ENCODE data around the gene IQSEC3.
"Not testable (repeated sequence)": the region's sequence is repeated elsewhere in the genome, so short reads cannot be mapped to it uniquely, and the experiment has no call there.

Gene IQSEC3

DNA sequence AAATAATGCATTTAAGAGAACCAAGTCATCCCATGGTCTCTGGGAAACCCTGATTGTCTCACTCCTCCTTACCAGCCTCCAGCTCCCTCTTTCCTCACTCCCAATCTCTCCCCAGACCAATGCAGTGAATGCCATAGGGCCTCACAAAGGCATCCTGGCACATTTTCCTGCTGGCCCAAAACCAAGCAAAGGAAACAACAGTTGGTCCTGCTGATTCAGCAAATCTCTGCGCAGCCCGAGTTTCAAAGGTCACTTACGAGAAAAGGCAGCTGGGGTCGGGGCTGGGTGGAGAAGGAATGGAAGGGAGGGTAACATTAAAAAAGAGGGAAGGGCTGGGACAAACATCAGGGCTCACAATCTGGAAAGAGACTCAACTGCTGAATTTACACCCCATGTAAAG, 5.5 kb downstream of the IQSEC3 start:
- H3K4me3 ChIP-seq (ENCODE audit: low read length); H3K4me1 ChIP-seq (ENCODE audit: insufficient read depth, low read length); H3K9ac ChIP-seq (ENCODE audit: low read depth, low read length); H3K27ac ChIP-seq (ENCODE audit: low read depth, low read length); H3K9me3 ChIP-seq (ENCODE audit: insufficient read depth, low read depth, low read length); H3K36me3 ChIP-seq (ENCODE audit: insufficient read depth, low read length): not testable (repeated sequence)
- 60% methylated on average over 3 of the region's 4 CpGs for WGBS
- peaks cover 47% of the 10 kb centered on the region for H3K27me3 ChIP-seq (ENCODE audit: insufficient read depth, low read length)

DNA sequence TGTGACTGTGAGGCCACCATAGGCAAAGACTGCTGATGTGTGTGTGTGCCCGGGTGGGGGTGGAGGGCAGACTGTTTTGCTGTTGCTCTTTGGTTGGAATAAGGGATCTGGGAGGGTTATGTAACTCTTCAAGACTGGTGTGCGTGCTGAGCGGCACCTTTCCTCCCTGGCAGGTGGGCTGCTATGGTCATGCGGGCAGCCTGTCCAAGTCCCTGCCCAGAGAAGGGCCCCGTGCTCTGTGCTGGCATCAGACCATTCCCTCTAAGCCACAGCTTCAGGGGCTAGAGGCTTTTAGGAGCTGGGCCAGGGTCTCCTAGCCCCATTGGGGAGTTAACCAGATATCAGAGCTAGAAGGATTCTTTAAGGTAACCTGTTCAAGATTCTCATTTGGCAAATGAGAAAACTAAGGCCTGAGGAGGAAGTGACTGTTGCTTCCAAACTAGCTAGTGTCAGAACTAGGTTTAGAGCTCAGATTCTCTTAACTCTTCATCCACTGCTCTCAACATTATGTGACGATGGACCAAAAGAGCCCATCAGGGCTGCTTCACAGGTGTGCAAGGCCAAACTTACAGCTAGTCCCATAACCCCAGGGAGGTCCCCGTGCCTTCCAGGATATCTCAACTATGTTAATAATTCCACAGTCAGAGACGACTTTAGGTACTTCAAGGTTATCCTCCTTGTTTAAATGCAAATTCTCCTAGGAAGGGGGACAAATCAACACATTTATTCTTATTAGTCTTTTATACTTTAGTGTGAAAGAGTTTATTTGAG, 8.0 kb downstream of the IQSEC3 start:
- not testable (repeated sequence) for H3K9ac ChIP-seq (ENCODE audit: low read depth, low read length); H3K27ac ChIP-seq (ENCODE audit: low read depth, low read length); H3K4me1 ChIP-seq (ENCODE audit: insufficient read depth, low read length); H3K36me3 ChIP-seq (ENCODE audit: insufficient read depth, low read length); H3K9me3 ChIP-seq (ENCODE audit: insufficient read depth, low read depth, low read length); H3K4me3 ChIP-seq (ENCODE audit: low read length)
- WGBS, result 84% methylated on average over 8 of the region's 8 CpGs
- H3K27me3 ChIP-seq (ENCODE audit: insufficient read depth, low read length), result peaks cover 54% of the 10 kb centered on the region

DNA sequence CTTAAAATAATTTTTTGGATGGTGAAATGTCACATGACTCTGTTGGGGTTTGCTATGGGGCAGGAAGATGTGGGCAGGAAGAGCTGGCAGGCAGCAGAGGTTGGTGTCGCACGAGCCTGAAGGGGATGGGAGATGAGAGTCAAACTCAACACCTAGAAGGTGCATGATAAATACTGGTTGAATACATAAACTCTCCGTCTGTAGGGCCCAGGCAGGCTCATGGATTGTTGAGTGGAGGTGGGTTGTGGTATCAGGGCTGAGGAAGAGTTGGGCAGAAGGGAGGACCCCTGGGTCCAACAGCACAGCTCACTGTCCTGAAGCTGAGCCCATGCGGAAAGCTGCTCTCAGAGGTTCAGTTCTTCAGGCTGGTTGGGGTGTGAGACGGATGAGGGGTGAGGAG, 9.0 kb downstream of the IQSEC3 start:
- H3K27ac ChIP-seq (ENCODE audit: low read depth, low read length); H3K36me3 ChIP-seq (ENCODE audit: insufficient read depth, low read length); H3K4me3 ChIP-seq (ENCODE audit: low read length); H3K4me1 ChIP-seq (ENCODE audit: insufficient read depth, low read length); H3K9me3 ChIP-seq (ENCODE audit: insufficient read depth, low read depth, low read length); H3K9ac ChIP-seq (ENCODE audit: low read depth, low read length): not testable (repeated sequence)
- peaks cover 54% of the 10 kb centered on the region for H3K27me3 ChIP-seq (ENCODE audit: insufficient read depth, low read length)
- WGBS, result 92% methylated on average over 2 of the region's 5 CpGs

DNA sequence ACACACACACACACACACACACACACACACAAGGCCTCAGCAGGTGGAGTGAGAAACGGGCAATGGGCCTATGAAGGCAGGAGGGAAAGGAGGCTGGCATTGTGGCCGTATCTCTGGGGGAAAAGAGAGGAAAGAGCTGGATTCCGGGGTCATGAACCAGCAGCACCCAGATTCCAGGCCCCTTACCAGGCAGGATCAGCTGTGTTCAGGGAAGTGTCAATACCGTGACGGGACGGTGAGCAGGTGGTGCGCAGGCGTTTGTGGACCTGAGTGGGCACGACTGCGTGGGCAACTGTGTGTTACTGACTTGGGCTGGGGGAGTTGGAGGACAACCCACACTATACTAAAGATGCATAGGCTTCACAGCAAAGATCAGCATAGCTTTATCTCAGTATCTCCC, 9.5 kb downstream of the IQSEC3 start:
- not testable (repeated sequence) for H3K9ac ChIP-seq (ENCODE audit: low read depth, low read length); H3K4me3 ChIP-seq (ENCODE audit: low read length); H3K27ac ChIP-seq (ENCODE audit: low read depth, low read length); H3K4me1 ChIP-seq (ENCODE audit: insufficient read depth, low read length); H3K9me3 ChIP-seq (ENCODE audit: insufficient read depth, low read depth, low read length); H3K36me3 ChIP-seq (ENCODE audit: insufficient read depth, low read length)
- 93% methylated on average over 9 of the region's 10 CpGs for WGBS
- H3K27me3 ChIP-seq (ENCODE audit: insufficient read depth, low read length), result peaks cover 54% of the 10 kb centered on the region

DNA sequence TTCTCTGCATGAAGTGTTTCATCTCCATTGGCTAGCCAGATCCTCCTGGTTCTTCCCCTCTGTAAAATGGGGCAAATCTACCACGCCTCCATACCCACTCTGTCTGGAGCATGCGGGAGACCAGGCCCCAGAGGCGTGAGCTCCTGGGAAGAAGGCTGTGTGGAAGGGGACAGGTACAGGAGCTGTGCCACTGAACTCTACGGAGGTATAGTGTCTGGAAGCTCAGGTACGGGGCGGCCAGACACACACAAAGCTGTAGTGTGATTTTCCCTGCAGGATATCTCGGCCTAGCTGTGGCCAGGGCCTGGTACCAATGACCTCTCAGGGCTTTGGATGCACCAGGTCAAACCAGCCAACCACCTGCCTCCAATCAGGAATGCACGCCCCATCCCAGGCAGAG, 10.0 kb downstream of the IQSEC3 start:
- H3K4me3 ChIP-seq (ENCODE audit: low read length); H3K9ac ChIP-seq (ENCODE audit: low read depth, low read length); H3K4me1 ChIP-seq (ENCODE audit: insufficient read depth, low read length); H3K27ac ChIP-seq (ENCODE audit: low read depth, low read length); H3K36me3 ChIP-seq (ENCODE audit: insufficient read depth, low read length); H3K9me3 ChIP-seq (ENCODE audit: insufficient read depth, low read depth, low read length): not testable (repeated sequence)
- 92% methylated on average over 7 of the region's 8 CpGs for WGBS
- peaks cover 55% of the 10 kb centered on the region for H3K27me3 ChIP-seq (ENCODE audit: insufficient read depth, low read length)

DNA sequence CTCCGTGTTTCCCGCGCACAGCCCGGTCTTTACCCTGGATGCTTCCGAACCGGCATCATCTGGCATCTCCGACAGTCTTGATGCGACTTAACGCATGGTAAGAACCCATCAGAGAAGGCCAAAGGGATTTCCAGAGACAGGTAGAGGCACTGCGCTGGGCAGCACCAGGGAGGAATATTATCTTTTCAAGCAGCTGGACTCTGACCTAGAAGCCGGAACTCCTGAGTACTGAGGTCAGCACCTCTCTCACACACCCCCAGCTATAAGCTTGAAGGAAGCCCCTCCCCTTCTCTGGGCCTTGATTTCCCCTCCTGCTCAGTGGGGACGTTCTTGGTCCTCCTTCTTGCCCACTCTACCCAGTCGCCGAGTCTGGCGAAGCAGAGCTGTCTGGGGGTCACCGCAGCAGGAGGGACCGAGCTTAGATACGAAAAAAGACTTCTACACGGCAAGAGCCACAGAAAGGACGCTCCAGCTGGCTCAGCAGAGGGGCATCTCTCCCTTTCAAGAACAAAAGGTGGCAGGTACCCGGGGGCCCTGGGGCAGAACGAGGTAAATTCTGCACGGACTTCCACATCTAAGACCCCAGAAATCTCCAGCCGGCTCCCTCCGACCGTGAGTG, 10.6 kb downstream of the IQSEC3 start:
- H3K9me3 ChIP-seq (ENCODE audit: insufficient read depth, low read depth, low read length); H3K9ac ChIP-seq (ENCODE audit: low read depth, low read length); H3K36me3 ChIP-seq (ENCODE audit: insufficient read depth, low read length); H3K4me3 ChIP-seq (ENCODE audit: low read length); H3K27ac ChIP-seq (ENCODE audit: low read depth, low read length); H3K4me1 ChIP-seq (ENCODE audit: insufficient read depth, low read length): not testable (repeated sequence)
- peaks cover 60% of the 10 kb centered on the region for H3K27me3 ChIP-seq (ENCODE audit: insufficient read depth, low read length)
- WGBS, result 89% methylated on average over 10 of the region's 26 CpGs

DNA sequence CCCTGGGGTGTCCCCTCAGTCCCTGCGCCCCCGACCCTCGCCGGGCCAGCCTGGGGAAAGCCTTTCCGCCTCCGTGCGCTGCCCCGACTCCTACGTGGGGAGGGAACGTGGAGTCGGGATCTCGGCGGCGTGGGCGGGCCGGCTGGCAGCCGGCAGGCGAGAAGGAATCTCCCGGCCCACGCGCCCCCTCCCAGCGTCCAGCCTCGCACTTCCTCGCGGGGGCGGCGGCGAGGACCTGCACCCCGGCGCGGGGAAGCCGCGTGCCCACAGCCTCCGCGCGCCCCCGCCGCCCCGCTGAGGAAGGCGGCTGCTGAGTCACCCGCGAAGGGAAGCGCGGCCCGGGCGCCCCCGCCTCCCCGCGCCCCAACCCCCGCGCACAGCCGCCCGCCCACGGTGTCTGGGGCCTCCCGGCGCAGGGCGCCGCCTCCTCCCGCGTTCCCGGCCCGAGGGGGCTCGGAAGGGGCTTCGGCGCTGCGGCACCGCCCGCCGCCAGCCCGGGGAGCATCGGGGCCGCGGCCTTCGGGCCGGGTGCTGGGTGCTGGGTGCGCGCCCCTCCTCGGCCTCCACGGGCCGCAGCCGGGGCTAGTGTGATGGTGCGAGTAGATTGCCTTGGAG, 11.3 kb downstream of the IQSEC3 start:
- WGBS, result 8% methylated on average over 70 of the region's 82 CpGs
- Histone ChIP-seq H3K27me3 (ENCODE audit: insufficient read depth, low read length) (peaks cover 61% of the 10 kb centered on the region), H3K4me3 (ENCODE audit: low read length) (peak overlapping the region; percentile 29; the same call in 1 of the 2 replicates)
- H3K9me3 ChIP-seq (ENCODE audit: insufficient read depth, low read depth, low read length); H3K4me1 ChIP-seq (ENCODE audit: insufficient read depth, low read length); H3K9ac ChIP-seq (ENCODE audit: low read depth, low read length); H3K36me3 ChIP-seq (ENCODE audit: insufficient read depth, low read length); H3K27ac ChIP-seq (ENCODE audit: low read depth, low read length): not testable (repeated sequence)

DNA sequence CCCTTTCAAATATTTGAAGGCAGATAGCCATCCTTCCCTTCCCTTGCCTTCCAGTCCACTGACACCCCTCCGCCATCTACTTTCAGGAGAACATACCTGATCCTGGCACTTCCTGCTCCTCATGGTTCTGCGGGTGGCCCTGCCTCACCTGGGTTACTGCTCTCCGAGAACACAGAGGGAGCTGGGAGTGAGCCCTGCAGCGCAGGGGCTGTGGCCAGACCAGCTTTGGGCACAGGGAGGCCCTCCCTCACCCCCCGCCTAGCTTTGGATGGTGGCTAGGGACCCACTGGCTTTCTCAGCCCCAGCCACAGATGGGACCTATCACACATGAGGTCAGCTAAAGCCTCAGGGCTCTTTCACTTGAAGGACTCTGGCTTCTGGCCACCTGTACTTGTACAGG, 12.4 kb downstream of the IQSEC3 start:
- WGBS, result 92% methylated on average over 5 of the region's 5 CpGs
- H3K27me3 ChIP-seq (ENCODE audit: insufficient read depth, low read length), result peaks cover 61% of the 10 kb centered on the region
- H3K4me3 ChIP-seq (ENCODE audit: low read length), result no peak overlapping the region
- no peaks in the 10 kb centered on the region for H3K9me3 ChIP-seq (ENCODE audit: insufficient read depth, low read depth, low read length)
- H3K9ac ChIP-seq (ENCODE audit: low read depth, low read length), result no peak overlapping the region
- no peaks in the 10 kb centered on the region for H3K36me3 ChIP-seq (ENCODE audit: insufficient read depth, low read length)
- H3K4me1 ChIP-seq (ENCODE audit: insufficient read depth, low read length), result no peaks in the 10 kb centered on the region
- no peak overlapping the region for H3K27ac ChIP-seq (ENCODE audit: low read depth, low read length)

DNA sequence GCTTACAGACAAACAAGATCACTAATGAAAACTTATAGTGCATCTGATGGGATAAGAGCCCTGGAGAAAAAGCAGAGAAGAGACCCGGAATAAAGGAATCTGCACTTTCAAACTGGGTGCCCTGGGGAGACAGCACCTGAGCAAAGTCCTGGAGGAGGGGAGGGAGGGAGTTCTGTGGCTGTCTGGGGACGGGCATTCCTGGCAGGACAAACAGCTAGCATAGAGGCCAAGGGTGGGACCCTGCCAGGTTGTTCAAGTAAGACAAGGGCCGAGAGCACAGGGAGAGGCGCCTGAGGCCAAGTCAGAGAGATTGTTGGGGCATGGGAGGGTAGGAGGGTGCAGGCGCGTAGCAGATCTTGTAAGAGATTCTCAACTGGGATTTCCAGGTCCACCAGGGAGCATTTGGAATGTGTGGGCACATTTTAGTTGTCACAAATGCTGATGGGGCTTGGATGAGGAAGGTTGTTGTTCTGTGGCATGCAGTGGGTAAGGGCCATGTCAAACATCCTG, 14.2 kb downstream of the IQSEC3 start:
- Histone ChIP-seq H3K27me3 (ENCODE audit: insufficient read depth, low read length) (peaks cover 60% of the 10 kb centered on the region), H3K4me3 (ENCODE audit: low read length) (no peak overlapping the region), H3K4me1 (ENCODE audit: insufficient read depth, low read length) (no peaks in the 10 kb centered on the region), H3K27ac (ENCODE audit: low read depth, low read length) (no peak overlapping the region), H3K9ac (ENCODE audit: low read depth, low read length) (no peak overlapping the region), H3K9me3 (ENCODE audit: insufficient read depth, low read depth, low read length) (no peaks in the 10 kb centered on the region), H3K36me3 (ENCODE audit: insufficient read depth, low read length) (no peaks in the 10 kb centered on the region)
- 84% methylated on average over 6 of the region's 6 CpGs for WGBS

DNA sequence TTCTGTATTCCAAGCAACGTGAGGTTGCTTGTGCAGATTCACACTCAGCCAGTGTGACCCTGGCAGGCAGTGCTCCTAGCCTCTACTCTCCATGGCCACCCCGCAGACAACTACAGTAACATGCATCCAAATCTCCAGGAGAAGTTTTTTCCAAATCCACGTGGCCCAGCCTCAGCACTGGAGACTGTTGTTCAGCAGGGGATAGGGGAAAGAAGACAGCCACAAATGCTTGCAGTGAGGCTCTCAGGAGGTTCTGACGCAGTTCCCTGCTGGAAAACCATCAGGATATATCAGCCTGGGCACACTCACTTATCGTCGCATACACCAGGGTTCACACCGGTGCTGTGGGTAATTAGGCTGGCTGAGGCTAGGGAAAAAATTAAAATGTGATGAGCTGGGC, 16.2 kb downstream of the IQSEC3 start:
- Histone ChIP-seq H3K4me3 (ENCODE audit: low read length) (no peak overlapping the region), H3K27me3 (ENCODE audit: insufficient read depth, low read length) (peaks cover 43% of the 10 kb centered on the region), H3K9me3 (ENCODE audit: insufficient read depth, low read depth, low read length) (no peaks in the 10 kb centered on the region), H3K4me1 (ENCODE audit: insufficient read depth, low read length) (no peaks in the 10 kb centered on the region), H3K9ac (ENCODE audit: low read depth, low read length) (no peak overlapping the region), H3K27ac (ENCODE audit: low read depth, low read length) (no peak overlapping the region), H3K36me3 (ENCODE audit: insufficient read depth, low read length) (no peaks in the 10 kb centered on the region)
- 70% methylated on average over 7 of the region's 7 CpGs for WGBS

DNA sequence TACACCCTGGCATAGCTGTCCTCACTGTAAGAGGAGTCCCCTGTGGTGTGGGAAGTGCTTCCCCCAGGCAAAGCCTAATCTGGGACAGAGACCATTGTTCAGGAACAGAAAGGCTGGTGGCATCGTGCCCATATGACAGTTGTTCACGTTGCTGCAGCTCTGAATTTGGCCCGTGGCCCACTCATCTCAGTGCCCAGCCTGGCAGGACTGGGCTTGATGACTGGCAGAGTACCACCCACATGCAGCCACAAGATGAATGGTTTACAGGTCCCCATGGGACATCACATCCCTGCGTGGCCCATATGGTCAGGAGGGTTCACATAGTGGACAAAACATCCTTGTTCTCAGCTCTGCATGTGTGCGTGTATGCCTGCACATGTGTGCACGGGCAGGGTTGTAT, 17.5 kb downstream of the IQSEC3 start:
- Histone ChIP-seq H3K9me3 (ENCODE audit: insufficient read depth, low read depth, low read length) (no peaks in the 10 kb centered on the region), H3K27me3 (ENCODE audit: insufficient read depth, low read length) (peaks cover 31% of the 10 kb centered on the region), H3K36me3 (ENCODE audit: insufficient read depth, low read length) (no peaks in the 10 kb centered on the region), H3K4me3 (ENCODE audit: low read length) (no peak overlapping the region), H3K9ac (ENCODE audit: low read depth, low read length) (no peak overlapping the region), H3K27ac (ENCODE audit: low read depth, low read length) (no peak overlapping the region), H3K4me1 (ENCODE audit: insufficient read depth, low read length) (no peaks in the 10 kb centered on the region)
- WGBS, result 84% methylated on average over 6 of the region's 6 CpGs

Data from HUES64 (cell line).